ENCODE results near the gene SMPDL3A.

SMPDL3A gene

DNA sequence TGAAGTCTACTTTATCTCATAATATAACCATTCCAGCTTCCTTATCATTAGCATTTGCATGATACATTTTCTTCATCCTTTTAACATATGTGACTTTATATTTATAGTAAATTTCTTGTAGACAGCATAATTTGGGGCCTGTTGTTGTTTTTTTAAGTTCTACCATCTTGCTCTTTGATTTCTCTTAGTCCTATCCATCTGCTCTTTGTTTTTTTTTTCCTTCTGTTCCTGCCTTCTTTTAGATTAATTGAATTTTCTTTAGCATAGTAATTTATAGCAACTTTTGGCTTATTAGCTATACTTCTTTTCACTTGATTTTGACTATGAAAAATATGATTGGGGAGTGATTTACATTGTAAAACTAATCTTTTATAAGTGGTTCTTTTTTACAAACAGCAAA is 28.7 kb upstream of the SMPDL3A start:
- Histone ChIP-seq H3K14ac (ENCODE audit: low read length in 2 of 2) (no peak overlapping the region), H3K79me1 (replicated peaks; ENCODE audit: low read length, poor library complexity, severe bottlenecking) (no peaks in the 10 kb centered on the region), H3K4ac (ENCODE audit: low read depth in 1 of 2, low read length in 2 of 2) (no peak overlapping the region), H3K23ac (ENCODE audit: low read length in 2 of 2) (no peak overlapping the region), H3K27ac (ENCODE audit: low read length, poor library complexity, severe bottlenecking) (no peak overlapping the region), H3K4me3 (ENCODE audit: insufficient read depth in 1 of 2, low read depth in 1 of 2, low read length in 2 of 2) (no peak overlapping the region), H2AK5ac (ENCODE audit: low read length, severe bottlenecking) (no peak overlapping the region), H3K27me3 (ENCODE audit: control insufficient read depth in 1 of 2, insufficient read depth in 1 of 2, low read length in 2 of 2) (no peaks in the 10 kb centered on the region), H3K18ac (ENCODE audit: low read depth in 1 of 2, low read length in 2 of 2) (no peak overlapping the region), H2BK12ac (ENCODE audit: low read length in 2 of 2) (no peak overlapping the region), H2AFZ (ENCODE audit: low read depth, low read length) (no peak overlapping the region), H2BK120ac (ENCODE audit: low read depth, low read length) (no peak overlapping the region), H2BK15ac (ENCODE audit: low read depth, poor library complexity, severe bottlenecking) (no peak overlapping the region), H3K4me2 (ENCODE audit: low read length, poor library complexity, severe bottlenecking) (no peak overlapping the region), H3K4me1 (ENCODE audit: control insufficient read depth, insufficient read depth, low read depth, low read length) (no peaks in the 10 kb centered on the region), H3K9ac (ENCODE audit: low read length) (no peak overlapping the region), H4K91ac (ENCODE audit: low read length) (no peak overlapping the region), H4K8ac (ENCODE audit: low read length) (no peak overlapping the region), H3K36me3 (ENCODE audit: control insufficient read depth in 1 of 2, insufficient read depth in 2 of 2, low read depth in 1 of 2, low read length in 2 of 2) (no peaks in the 10 kb centered on the region), H3K9me3 (ENCODE audit: control insufficient read depth, low read length) (no peaks in the 10 kb centered on the region), H2BK5ac (ENCODE audit: low read depth, low read length, poor library complexity, severe bottlenecking) (no peak overlapping the region)
- DNase-seq = no peak

DNA sequence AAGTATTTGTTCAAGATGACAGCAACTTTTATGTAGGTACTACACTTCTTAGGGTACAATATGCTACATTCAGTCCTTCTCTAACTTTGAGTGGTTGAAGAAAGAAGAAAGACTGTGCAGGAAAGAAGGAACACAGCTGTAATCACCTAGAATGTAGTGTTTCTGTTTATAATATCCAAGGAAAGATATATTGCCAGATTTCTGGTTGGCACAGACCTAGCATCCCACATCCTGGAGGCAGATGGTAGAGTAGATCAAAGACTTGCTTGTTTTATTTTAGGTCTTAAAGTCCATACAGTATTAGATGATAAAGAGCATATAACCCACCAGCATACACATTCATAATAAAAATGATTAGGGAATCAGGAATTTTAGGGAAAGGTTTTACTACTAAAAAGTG is 22.8 kb upstream of the SMPDL3A start:
- Histone ChIP-seq H4K91ac (ENCODE audit: low read length) (no peak overlapping the region), H2AFZ (ENCODE audit: low read depth, low read length) (no peak overlapping the region), H3K4me2 (ENCODE audit: low read length, poor library complexity, severe bottlenecking) (no peak overlapping the region), H2BK12ac (ENCODE audit: low read length in 2 of 2) (no peak overlapping the region), H3K27me3 (ENCODE audit: control insufficient read depth in 1 of 2, insufficient read depth in 1 of 2, low read length in 2 of 2) (no peaks in the 10 kb centered on the region), H3K36me3 (ENCODE audit: control insufficient read depth in 1 of 2, insufficient read depth in 2 of 2, low read depth in 1 of 2, low read length in 2 of 2) (no peaks in the 10 kb centered on the region), H2BK5ac (ENCODE audit: low read depth, low read length, poor library complexity, severe bottlenecking) (no peak overlapping the region), H3K18ac (ENCODE audit: low read depth in 1 of 2, low read length in 2 of 2) (no peak overlapping the region), H3K4ac (ENCODE audit: low read depth in 1 of 2, low read length in 2 of 2) (no peak overlapping the region), H2BK120ac (ENCODE audit: low read depth, low read length) (no peak overlapping the region), H3K27ac (ENCODE audit: low read length, poor library complexity, severe bottlenecking) (no peak overlapping the region), H3K9ac (ENCODE audit: low read length) (no peak overlapping the region), H3K23ac (ENCODE audit: low read length in 2 of 2) (no peak overlapping the region), H3K9me3 (ENCODE audit: control insufficient read depth, low read length) (no peaks in the 10 kb centered on the region), H3K79me1 (replicated peaks; ENCODE audit: low read length, poor library complexity, severe bottlenecking) (no peaks in the 10 kb centered on the region), H3K14ac (ENCODE audit: low read length in 2 of 2) (no peak overlapping the region), H2BK15ac (ENCODE audit: low read depth, poor library complexity, severe bottlenecking) (no peak overlapping the region), H3K4me1 (ENCODE audit: control insufficient read depth, insufficient read depth, low read depth, low read length) (no peaks in the 10 kb centered on the region), H3K4me3 (ENCODE audit: insufficient read depth in 1 of 2, low read depth in 1 of 2, low read length in 2 of 2) (no peak overlapping the region), H2AK5ac (ENCODE audit: low read length, severe bottlenecking) (no peak overlapping the region), H4K8ac (ENCODE audit: low read length) (no peak overlapping the region)
- DNase-seq = no peak

DNA sequence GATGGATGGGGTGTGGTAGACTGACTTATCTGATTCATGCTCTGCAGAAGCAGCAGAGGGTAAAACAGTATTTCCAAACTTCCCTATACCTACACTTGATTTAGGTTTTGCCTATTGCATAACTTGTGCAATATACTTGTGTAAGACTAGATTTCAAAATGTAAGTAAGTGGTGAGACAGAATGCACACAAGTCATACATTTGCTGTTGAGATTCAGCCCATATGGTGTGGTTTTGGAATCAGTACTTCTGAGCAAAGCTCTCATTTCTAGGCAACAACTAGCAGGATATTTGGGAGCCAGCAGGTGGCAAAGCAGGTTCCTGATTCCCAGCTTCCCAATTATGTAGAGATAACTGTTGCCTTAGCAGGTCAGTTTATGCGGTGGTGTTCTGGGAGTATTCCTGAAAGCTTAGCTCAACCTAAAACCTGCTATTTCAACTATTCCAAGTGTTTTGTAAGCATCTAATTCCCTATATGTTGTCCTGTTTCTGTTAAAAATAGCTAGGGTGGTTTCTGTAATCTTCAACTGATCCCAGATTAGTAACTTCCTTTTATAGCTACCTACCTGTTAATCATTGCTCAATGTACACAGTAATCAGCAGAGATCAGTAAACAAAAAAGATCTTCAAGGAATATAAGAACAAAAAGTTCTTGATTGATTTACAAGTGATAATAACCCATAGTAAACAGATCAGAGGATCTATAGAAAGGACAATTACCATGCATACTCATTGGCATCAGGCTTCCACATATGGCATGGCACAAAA is 18.0 kb upstream of the SMPDL3A start:
- H2BK15ac ChIP-seq (ENCODE audit: low read depth, poor library complexity, severe bottlenecking) = no peak overlapping the region
- no peak overlapping the region for H2AFZ ChIP-seq (ENCODE audit: low read depth, low read length)
- H3K14ac ChIP-seq (ENCODE audit: low read length in 2 of 2) = no peak overlapping the region
- H3K4me1 ChIP-seq (ENCODE audit: control insufficient read depth, insufficient read depth, low read depth, low read length) = no peaks in the 10 kb centered on the region
- H2BK12ac ChIP-seq (ENCODE audit: low read length in 2 of 2) = no peak overlapping the region
- no peaks in the 10 kb centered on the region for H3K36me3 ChIP-seq (ENCODE audit: control insufficient read depth in 1 of 2, insufficient read depth in 2 of 2, low read depth in 1 of 2, low read length in 2 of 2)
- no peak overlapping the region for H4K8ac ChIP-seq (ENCODE audit: low read length)
- H3K79me1 ChIP-seq (replicated peaks; ENCODE audit: low read length, poor library complexity, severe bottlenecking) = no peaks in the 10 kb centered on the region
- no peaks in the 10 kb centered on the region for H3K9me3 ChIP-seq (ENCODE audit: control insufficient read depth, low read length)
- no peak overlapping the region for H3K4me3 ChIP-seq (ENCODE audit: insufficient read depth in 1 of 2, low read depth in 1 of 2, low read length in 2 of 2)
- H3K4me2 ChIP-seq (ENCODE audit: low read length, poor library complexity, severe bottlenecking) = no peak overlapping the region
- no peak overlapping the region for H3K9ac ChIP-seq (ENCODE audit: low read length)
- no peak overlapping the region for H3K4ac ChIP-seq (ENCODE audit: low read depth in 1 of 2, low read length in 2 of 2)
- no peak overlapping the region for H2BK5ac ChIP-seq (ENCODE audit: low read depth, low read length, poor library complexity, severe bottlenecking)
- no peak for DNase-seq
- H4K91ac ChIP-seq (ENCODE audit: low read length) = no peak overlapping the region
- H3K23ac ChIP-seq (ENCODE audit: low read length in 2 of 2) = no peak overlapping the region
- H3K27me3 ChIP-seq (ENCODE audit: control insufficient read depth in 1 of 2, insufficient read depth in 1 of 2, low read length in 2 of 2) = no peaks in the 10 kb centered on the region
- no peak overlapping the region for H3K18ac ChIP-seq (ENCODE audit: low read depth in 1 of 2, low read length in 2 of 2)
- no peak overlapping the region for H2BK120ac ChIP-seq (ENCODE audit: low read depth, low read length)
- H2AK5ac ChIP-seq (ENCODE audit: low read length, severe bottlenecking) = no peak overlapping the region
- H3K27ac ChIP-seq (ENCODE audit: low read length, poor library complexity, severe bottlenecking) = no peak overlapping the region
- no CpG with 5 or more reads among the region's 1 CpG for WGBS

DNA sequence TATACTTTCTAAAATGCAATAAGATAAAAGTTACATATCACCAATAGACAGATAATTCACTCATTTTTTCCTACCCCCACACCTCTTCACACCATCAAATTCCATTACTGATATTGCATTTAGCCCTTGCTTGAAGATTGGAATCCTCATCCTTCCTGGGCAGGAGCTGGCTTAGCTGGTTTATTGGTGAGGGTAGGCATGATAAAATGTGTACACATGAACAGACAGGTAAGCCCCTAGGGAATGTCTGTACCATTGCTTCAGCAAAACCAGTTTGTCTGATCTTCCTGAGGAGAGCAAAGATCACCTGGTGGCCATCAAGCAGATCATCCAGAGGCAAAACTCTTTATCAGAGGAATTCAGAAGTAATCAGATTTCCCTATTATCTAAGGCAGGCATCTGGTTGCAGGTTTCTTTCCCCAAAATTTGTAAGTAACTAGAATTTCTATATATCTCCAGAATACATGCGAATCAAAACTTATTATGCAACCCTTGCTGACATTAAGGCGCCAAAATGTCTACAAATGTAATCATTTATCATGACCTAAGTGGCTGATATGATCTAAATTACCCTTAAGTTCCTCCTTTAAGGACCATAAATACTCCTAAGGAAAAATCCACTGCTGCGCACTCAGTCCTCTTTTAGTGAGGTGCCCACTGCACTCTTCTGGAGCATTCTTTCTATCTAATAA is 16.2 kb upstream of the SMPDL3A start:
- H3K4me1 ChIP-seq (ENCODE audit: control insufficient read depth, insufficient read depth, low read depth, low read length) = no peaks in the 10 kb centered on the region
- DNase-seq = no peak
- 69% methylated on average over 3 of the region's 3 CpGs for WGBS

More for the DNA sequence above, 16.2 kb upstream of the SMPDL3A start:
- Histone ChIP-seq H3K4ac (ENCODE audit: low read depth in 1 of 2, low read length in 2 of 2) (no peak overlapping the region), H2BK5ac (ENCODE audit: low read depth, low read length, poor library complexity, severe bottlenecking) (no peak overlapping the region), H3K27me3 (ENCODE audit: control insufficient read depth in 1 of 2, insufficient read depth in 1 of 2, low read length in 2 of 2) (no peaks in the 10 kb centered on the region), H3K36me3 (ENCODE audit: control insufficient read depth in 1 of 2, insufficient read depth in 2 of 2, low read depth in 1 of 2, low read length in 2 of 2) (no peaks in the 10 kb centered on the region), H3K4me3 (ENCODE audit: insufficient read depth in 1 of 2, low read depth in 1 of 2, low read length in 2 of 2) (no peak overlapping the region), H2BK15ac (ENCODE audit: low read depth, poor library complexity, severe bottlenecking) (no peak overlapping the region), H3K27ac (ENCODE audit: low read length, poor library complexity, severe bottlenecking) (no peak overlapping the region), H4K91ac (ENCODE audit: low read length) (no peak overlapping the region), H3K9ac (ENCODE audit: low read length) (no peak overlapping the region), H3K4me2 (ENCODE audit: low read length, poor library complexity, severe bottlenecking) (no peak overlapping the region), H3K9me3 (ENCODE audit: control insufficient read depth, low read length) (no peaks in the 10 kb centered on the region), H3K79me1 (replicated peaks; ENCODE audit: low read length, poor library complexity, severe bottlenecking) (no peaks in the 10 kb centered on the region), H4K8ac (ENCODE audit: low read length) (no peak overlapping the region), H3K18ac (ENCODE audit: low read depth in 1 of 2, low read length in 2 of 2) (no peak overlapping the region), H3K23ac (ENCODE audit: low read length in 2 of 2) (no peak overlapping the region), H3K14ac (ENCODE audit: low read length in 2 of 2) (no peak overlapping the region), H2AK5ac (ENCODE audit: low read length, severe bottlenecking) (no peak overlapping the region), H2BK120ac (ENCODE audit: low read depth, low read length) (no peak overlapping the region), H2AFZ (ENCODE audit: low read depth, low read length) (no peak overlapping the region), H2BK12ac (ENCODE audit: low read length in 2 of 2) (no peak overlapping the region)
